AG08396 (cell line): Measurements from ENCODE around the gene PRUNE1.

Experiments used
- DNase-seq: peaks from one replicate; pipeline ENCODE4 v3.0.0; 2012; ENCODE audit warnings: low spot score, mixed read lengths

Gene PRUNE1

DNA sequence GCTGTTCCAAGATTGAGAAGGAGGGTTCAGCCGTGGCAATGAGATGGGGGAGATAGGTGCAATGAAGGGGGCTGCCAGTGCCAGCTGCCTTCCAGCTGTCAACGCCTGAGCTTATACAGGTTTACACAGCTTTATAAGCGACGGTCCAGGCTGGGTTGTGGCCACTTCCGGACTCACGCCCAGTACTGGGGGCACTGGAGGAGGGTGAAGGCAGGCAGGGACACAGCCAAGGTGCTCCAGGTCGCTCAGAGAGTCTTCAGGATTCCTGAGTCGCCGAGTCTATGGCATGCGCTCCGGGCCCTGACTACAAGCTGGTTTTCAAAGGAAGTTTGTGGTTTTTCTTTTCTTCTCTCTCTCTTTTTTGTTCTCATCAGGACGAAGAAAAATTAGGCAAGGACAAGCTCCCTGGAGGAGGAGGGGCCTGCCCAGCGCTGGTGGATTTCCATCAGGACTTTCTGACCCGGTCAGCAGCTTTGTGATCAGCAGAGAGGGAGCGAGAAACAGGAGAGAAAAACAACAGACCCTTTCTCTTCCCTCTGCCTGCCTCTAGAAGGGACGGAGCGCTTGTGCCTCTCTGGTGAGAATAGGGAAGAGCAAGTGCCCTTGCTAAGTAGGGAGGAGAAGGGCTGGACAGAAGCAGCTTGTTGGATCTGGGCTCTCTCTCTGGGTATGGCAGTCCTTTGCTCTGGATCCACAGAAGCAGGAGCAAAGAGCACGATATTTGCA, 1.8 kb upstream of the PRUNE1 start, which contains the start of gene MINDY1:
MINDY1 (minus strand) TSS at position 576 of the 726 bp plus-strand sequence. CDS start 4,285 bp downstream, outside the sequence.
- DNase-seq: peak; percentile 84

DNA sequence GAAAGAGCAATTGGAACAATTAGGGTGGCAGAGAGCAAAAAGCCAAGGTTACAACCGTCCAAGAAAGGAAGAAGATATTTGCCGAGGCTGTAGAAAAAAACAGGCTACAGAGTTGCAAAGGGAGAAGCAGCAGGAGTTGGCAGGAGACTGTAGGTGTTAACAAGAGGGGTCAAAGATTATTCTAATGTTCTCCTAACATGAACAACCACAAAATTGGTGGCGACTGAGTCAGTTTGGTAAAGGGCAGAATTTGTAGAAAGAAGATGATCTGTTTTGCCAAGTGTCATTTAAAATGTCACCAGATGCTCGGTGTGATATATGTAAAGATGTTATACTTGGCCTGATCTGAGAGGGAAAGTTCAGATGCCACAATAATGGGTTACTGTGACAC, 401 bp upstream of the PRUNE1 start:
- no peak for DNase-seq

DNA sequence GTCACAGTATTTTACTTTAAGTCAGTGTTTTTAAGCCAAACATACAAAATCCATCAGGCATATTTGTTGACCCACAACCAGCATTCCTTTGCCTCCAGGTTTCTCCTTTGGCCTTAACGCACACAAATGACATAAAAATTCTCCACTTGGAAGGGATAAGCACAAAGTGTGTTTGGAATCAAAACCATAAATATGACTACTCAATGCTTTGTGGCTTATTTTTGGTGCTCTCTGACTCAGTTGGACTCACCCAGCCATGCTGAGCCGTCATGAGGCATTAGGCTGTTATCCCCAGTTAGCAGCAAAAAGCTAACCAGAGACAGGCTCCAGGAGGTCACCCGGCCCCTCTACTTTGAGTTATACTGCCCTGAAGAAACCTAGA, 948 bp downstream of the PRUNE1 start:
- peak; percentile 47 for DNase-seq

DNA sequence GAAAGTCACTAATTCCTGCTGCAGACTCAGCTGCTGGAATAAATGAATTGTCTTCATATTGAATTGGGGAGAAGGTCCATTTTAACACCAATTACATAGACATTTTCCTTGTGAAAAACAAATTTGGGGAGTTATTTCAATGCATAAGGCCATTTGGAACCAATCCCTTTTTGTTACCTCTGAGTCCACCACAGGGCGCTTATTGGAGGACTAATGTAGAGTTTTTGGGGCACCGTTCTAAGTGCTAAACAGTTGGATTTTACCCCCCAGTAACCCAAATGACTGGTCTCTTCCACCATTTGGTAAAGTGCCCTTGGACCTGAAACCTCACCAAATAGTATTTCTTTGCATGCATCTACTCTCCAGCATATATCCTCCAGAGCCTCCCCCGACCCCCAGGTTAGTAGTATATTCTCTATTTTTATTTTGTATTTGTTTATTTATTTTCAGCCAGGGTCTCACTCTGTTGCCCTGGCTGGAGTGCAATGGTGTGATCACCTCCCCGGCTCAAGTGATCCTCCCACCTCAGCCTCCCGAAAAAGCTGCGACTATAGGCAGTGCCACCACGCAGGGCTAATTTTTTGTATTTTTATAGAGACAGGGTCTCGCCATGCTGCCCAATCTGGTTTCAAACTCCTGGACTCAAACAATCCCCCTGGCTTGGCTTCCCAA, 1.6 kb downstream of the PRUNE1 start:
- DNase-seq: no peak

DNA sequence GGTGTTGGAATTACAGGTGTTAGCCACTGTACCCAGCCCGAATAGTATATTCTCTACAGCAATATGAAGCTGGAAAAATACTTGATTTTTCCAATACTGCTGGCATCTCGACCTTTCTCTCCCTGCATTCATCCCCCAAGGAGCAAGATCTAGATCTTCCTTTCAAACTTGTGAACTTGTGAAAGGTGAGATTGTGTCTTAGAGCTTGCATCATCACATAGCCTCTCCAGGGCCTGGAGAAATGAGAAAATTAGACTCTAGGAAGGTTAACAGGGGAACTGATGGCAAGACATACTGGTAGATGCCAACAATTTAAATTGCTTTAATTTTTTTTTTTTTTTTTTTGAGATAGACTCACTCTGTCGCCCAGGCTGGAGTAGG, 2.1 kb downstream of the PRUNE1 start:
- DNase-seq: no peak

DNA sequence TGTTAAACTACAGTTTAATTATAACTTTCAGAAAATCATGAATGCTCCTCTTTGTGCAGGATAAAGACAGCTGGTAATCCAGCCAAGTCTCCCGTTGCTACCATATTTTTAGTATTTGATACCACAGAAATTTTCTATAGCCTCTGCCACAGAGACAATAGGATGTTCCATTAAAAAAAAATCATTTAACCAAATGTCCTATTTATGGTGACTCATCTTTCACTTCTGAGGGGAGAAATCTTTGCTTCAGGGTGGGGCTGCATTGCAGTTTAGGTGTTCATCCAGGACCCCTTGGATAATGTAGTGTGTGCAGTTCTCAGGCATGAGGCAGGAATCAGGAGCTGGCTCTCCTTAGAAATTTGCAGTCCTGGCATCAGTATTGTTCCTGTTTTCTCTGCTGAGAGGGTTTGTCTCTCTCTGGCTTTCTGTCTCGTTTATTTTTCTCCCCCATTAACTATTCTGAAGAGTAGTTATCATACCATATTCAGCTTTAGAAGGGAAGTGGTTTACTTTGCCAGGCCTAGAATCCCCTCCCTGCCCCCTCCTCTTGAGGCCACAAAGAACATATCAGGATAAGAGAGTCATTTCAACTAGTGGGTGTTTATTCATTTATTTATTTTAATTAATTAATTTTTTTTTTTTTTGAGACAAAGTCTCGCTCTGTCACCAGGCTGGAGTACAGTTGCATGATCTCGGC, 3.1 kb downstream of the PRUNE1 start:
- no peak for DNase-seq

DNA sequence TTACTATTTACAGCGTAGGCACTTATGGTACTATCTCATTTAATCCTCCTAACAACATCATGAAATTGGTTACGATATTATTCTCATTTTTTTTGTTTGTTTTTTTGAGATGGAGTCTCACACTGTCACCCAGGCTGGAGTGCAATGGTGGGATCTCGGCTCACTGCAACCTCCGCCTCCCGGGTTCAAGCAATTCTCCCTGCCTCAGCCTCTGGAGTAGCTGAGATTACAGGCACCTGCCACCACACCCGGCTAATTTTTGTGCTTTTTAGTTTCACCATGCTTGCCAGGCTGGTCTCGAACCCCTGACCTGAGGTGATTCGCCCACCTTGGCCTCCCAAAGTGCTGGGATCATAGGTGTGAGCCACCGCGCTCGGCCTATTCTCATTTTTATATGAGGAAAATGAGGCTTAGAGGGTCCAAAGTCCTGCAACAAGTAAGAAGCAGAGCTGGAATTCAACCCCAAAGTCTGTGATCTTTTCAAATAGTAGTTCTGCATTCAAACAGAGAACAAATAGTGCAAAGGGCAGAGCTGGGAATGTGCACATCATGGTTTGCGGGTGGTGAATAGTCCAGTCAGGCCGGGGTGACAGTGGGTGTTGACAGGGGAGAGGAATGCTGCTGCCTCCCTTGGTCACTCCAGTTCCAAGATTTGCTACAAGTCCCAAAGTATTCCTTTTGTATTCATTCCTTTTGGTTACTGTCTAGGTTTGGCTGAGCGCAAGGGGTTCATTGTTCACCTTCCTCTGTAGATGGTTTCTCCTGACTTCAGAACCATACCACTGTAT, 4.6 kb downstream of the PRUNE1 start:
- DNase-seq: no peak

DNA sequence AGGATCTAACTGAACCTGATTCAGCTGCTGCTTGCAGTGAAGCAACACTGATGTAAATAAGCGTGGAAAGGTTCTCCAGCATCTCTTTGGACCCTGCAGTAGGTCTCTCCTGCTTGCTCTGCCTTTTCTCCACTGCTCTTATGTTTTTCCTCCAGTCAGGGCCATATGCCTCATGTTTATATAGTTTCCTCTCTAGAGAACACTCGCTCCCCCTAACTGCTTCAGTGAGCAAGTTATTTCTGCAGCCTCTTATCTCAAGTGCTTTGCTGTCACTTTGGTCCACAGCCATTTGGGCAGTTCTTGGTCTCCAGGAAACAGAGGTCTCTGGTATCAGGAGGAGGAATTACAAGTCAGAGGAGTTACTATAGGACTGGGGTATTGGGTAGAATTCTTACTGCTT, 5.3 kb downstream of the PRUNE1 start:
- no peak for DNase-seq

DNA sequence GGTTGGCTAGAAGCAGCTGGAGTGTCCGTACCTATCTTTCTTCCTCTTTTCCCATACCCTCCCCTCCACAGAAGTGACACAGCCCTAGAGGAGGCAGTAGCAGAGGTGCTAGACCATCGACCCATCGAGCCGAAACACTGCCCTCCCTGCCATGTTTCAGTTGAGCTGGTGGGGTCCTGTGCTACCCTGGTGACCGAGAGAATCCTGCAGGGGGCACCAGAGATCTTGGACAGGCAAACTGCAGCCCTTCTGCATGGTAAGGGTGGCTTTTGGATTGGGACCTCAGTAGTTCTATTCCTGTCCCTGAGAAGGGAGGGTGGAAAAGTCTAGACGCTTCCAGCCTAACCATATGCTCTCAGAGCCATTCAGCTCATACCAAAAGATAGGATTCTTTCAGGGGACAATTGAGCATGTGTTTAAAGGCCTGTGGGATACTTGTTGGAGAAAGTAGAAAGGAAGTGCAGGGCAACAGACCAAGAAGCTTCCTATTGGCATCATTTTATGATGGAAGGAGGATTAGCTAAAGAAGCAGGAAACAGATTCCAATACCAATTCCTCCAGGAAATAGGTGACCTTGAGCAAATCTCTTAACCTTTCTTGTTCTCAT, 16.4 kb downstream of the PRUNE1 start:
- DNase-seq: peak; percentile 79

DNA sequence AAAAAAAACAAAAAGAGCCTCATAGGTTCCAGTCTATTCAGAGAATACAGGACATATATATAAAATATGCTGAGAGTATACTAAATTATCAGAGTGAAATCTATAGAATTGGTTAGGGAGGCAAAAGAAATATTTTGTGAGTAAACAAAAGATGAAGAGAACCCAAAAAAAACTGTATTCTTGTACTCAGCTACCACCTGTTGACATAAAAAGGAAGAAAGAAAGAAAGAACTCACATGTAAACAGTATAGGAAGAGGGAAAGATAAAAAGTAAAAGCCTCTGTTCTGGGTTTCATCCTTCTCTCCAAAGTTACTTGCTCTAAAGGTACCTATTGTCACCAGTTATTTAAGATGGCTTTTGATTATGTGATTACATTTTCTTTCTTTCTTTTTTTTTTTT, 18.2 kb downstream of the PRUNE1 start:
- DNase-seq: no peak

DNA sequence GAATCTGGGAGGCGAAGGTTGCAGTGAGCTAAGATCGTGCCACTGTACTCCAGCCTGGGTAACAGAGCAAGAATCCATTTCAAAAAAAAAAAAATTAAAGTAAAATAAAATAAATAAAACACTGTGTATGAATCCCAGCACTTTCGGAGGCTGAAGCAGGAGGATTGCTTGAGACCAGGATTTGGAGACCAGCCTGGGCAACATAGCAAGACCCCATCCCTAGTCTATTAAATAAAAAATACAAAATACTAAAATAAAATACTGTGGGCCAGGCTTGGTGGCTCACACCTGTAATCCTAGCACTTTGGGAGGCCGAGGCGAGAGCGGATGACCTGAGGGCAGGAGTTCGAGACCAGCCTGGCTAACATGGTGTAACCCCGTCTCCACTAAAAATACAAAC, 23.9 kb downstream of the PRUNE1 start:
- DNase-seq: no peak

DNA sequence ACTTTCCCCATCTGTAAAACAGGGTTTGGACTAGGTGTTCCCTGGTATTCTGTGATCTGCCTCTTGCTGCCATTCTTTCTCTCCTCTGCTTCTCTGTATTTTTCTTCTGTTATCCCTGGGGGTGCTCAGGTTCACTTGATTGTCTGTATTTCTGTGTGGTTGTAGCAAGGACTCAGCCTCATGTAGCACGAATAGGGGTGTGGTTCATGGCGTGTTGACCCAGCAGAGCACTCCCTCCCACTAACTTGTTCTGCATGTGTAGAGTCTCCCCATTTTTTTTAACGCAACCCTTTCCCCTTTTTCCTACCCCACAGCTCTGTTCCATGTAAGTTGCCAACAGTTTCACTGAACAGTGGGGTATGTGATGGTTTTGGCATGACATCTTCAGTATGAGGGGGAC, 26.9 kb downstream of the PRUNE1 start:
- DNase-seq: no peak

DNA sequence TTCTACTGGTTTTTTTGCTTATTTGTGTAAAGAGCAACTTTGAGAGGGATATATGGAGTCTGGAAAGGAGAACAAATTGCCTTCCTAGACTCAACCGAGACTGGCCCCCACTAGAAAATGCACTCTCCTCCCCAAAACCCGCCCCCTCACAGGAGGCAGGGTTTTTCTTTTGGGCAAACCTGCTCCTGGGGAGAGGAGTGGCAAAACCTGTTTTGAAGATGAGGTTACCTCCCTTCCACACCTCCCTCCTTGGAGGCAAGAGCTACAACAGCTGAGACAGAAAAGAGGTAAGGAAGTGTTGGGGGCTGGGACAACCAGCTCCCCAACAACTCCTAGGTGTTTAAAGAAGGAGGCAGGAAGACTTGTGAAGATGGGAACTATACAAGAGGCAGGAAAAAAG, 28.1 kb downstream of the PRUNE1 start, which contains the start of gene BNIPL:
BNIPL (plus strand) TSS at position 231 of the 400 bp plus-strand sequence; CDS start at position 371, 140 bp downstream.
- DNase-seq: no peak

DNA sequence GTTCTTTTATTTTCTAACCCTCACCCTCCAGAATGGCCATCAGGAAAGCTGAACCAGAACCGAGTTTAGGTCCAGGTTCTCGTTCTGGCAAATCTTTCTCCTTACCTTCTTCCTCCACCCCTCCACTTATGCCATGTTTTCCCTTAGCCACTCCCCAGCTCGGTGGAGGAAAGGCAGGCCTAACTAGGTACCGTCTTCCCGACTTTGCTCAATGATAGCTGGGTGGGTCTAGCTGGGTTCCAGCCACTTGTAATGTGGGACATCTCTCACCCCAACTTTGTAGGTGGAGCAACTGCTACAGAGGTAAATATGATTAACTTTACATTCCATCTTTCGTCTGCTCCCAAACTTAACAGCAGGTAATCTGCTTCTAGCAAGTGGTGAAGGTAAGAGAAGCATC, 28.8 kb downstream of the PRUNE1 start:
- no peak for DNase-seq

DNA sequence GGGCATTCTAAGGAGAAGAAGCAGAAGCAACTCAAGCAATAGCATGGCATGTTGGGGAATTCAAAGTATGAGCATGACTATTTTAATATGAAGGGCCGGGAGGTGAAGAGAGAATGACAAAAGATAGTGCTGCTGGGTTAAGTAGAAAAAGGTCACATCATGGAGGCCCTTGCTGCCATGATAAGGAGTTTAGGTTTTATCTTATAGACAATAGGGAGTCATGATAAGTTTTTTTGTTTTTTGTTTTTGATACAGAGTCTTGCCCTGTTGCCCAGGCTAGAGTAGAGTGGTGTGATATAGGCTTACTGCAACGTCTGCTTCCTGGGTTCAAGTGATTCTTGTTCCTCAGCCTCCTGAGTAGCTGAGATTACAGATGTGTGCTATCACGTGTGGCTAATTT, 31.3 kb downstream of the PRUNE1 start:
- no peak for DNase-seq

DNA sequence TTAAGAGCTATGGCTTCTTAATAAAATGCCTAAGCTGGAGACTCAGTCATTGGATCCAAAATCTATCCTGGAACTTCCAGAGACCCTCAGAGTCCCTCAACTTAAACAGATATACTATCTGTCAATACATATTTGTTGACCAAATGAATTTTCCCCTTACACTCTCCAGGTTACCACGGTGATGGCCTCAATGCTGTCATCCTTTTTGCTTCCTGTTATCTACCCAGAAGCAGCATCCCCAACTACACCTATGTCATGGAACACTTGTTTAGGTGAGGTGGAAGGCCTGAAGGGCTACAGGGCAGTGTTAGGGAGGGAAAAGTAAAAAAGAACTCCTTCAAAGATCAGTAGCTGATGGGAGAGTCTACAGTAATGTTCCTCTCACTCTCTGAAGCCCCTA, 34.9 kb downstream of the PRUNE1 start:
- DNase-seq: no peak

DNA sequence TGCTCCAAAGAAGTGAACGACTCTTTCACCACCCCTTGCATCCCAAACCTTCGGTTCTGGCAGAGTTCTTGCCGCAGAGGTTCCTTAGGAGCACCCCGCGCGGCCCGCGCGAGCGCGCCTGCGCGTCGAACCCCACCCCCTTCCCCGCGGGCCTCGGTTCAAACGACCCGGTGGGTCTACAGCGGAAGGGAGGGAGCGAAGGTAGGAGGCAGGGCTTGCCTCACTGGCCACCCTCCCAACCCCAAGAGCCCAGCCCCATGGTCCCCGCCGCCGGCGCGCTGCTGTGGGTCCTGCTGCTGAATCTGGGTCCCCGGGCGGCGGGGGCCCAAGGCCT, 39.3 kb downstream of the PRUNE1 start, which contains the start of gene C1orf56:
C1orf56 (plus strand) TSS at position 161 of the 334 bp plus-strand sequence; CDS start at position 258, 97 bp downstream.
- peak; percentile 92 for DNase-seq

DNA sequence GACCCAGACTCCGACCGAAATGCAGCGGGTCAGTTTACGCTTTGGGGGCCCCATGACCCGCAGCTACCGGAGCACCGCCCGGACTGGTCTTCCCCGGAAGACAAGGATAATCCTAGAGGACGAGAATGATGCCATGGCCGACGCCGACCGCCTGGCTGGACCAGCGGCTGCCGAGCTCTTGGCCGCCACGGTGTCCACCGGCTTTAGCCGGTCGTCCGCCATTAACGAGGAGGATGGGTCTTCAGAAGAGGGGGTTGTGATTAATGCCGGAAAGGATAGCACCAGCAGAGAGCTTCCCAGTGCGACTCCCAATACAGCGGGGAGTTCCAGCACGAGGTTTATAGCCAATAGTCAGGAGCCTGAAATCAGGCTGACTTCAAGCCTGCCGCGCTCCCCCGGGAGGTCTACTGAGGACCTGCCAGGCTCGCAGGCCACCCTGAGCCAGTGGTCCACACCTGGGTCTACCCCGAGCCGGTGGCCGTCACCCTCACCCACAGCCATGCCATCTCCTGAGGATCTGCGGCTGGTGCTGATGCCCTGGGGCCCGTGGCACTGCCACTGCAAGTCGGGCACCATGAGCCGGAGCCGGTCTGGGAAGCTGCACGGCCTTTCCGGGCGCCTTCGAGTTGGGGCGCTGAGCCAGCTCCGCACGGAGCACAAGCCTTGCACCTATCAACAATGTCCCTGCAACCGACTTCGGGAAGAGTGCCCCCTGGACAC, 39.8 kb downstream of the PRUNE1 start:
- DNase-seq: peak; percentile 82

DNA sequence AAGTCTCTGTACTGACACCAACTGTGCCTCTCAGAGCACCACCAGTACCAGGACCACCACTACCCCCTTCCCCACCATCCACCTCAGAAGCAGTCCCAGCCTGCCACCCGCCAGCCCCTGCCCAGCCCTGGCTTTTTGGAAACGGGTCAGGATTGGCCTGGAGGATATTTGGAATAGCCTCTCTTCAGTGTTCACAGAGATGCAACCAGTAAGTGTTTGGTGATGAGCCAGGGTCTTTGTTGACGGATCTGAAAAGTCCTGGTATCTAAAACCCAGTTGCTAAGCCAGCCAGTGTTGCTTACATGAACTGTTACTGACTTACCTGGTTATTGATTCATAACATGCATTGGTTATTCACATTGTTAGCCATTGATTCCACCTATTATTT, 40.4 kb downstream of the PRUNE1 start:
- DNase-seq: no peak

DNA sequence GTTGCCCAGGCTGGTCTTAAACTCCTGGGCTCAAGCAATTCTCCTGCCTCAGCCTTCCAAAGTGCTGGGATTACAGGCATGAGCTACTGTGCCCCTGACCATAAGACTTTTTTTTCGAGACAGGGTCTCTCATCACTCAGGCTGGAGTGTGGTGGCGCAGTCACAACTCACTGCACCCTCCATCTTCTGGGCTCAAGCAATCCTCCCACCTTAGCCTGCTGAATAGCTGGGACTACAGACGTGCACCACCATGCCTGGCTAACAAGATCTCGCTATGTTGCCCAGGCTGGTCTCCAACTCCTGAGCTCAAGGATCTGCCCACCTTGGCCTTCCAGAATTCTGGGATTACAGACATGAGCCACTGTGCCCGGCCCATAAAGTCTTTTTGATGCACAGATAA, 41.2 kb downstream of the PRUNE1 start:
- DNase-seq: no peak

DNA sequence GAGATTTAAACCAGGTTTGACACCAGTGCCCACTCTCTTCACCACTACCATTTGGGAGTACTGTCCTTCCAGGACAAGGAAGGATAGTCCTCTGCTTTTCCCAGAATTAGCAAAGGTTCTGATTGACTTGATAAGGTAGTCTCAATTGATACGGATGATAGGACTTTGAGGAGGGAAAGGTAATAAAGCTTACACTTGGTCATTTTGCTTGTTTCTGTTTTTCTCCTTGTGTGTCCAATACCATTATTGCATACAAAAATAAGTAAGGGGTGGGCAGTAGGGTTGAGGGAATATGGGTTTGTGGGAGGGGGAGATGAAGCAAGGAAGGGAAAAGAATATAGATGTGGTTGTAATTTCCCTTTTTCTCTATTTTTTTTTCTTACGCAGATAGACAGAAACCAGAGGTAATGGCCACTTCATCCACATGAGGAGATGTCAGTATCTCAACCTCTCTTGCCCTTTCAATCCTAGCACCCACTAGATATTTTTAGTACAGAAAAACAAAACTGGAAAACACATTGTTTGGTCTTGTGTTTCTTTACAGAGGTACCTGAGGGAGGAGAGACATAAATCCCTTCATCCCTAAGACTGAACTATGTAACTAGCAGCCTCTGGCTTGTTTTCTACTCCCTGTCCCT, 41.9 kb downstream of the PRUNE1 start:
- no peak for DNase-seq
